HepG2 (cell line): Measurements from ENCODE around the gene ITGB5. TPM values are rescaled to one million over a fixed set of nuclear protein-coding genes. Genes with fewer than 3 reads are reported as not detected.

ENCODE experiments used
- ATAC-seq: fragments of 200-7000 bp; cut with Tn5 transposase; 3 replicates; pipeline ENCODE4 v1.9.1; 2020; ENCODE audit warnings: mild to moderate bottlenecking, moderate library complexity
- BruUV-seq: library from RNA; stranded (reverse); fragments of 400-500 nt; replicated peaks from 2 replicates; lab custom pipeline; 2021; lab: Mats Ljungman, UMichigan
- CTCF ChIA-PET: fragments of 300-600 bp; formaldehyde crosslinking; extraction: SDS; loops from one replicate; lab custom pipeline; 2021; ENCODE audit warnings: low total read pairs, inconsistent platforms, low intra/inter-chr PET ratio; lab: Yijun Ruan, JAX
- POLR2A ChIA-PET: fragments of 350-600 bp; sonication (Branson Sonifier 250); formaldehyde crosslinking; loops from one replicate; lab custom pipeline; 2020; ENCODE audit warnings: antibody characterized with exemption, inconsistent platforms; lab: Yijun Ruan, JAX
- DNase-seq: peaks from one replicate; pipeline ENCODE4 v3.0.0-alpha.2; 2015; ENCODE audit warnings: low spot score
- FAIRE-seq: peaks from 3 replicates; lab custom pipeline; 2011; peaks lifted over from hg19 to GRCh38; lab: Jason Lieb, UNC
- H2AFZ ChIP-seq: one replicate; pipeline ENCODE4 v1.6.1; 2011; ENCODE audit warnings: low read length, inconsistent platforms
- H3K27ac ChIP-seq: fragments of 300-600 bp; 3 replicates; pipeline ENCODE4 v1.8.0; 2011; ENCODE audit warnings: mixed run types, mild to moderate bottlenecking, mixed read lengths, low read length, inconsistent platforms; ENCODE audit not compliant: insufficient read depth; ENCODE audit errors: extremely low read length
- H3K27me3 ChIP-seq, 2 experiments: fragments of 200-600 bp in 1 of 2; 2 replicates in 1 of 2; 3 replicates in 1 of 2; pipeline versions ENCODE4 v1.6.0 to v1.8.0; 2011; ENCODE audit warnings: low read length in 2 of 2, mild to moderate bottlenecking in 2 of 2, moderate library complexity in 2 of 2, inconsistent platforms in 1 of 2; ENCODE audit not compliant: insufficient read depth in 2 of 2, control insufficient read depth in 1 of 2
- H3K36me3 ChIP-seq, 2 experiments: fragments of 200-600 bp in 1 of 2; replicated peaks in 1 of 2; 2 replicates in 1 of 2; 3 replicates in 1 of 2; pipeline versions ENCODE4 v1.5.1 to v1.8.0; 2011; ENCODE audit warnings: low read length in 2 of 2, inconsistent platforms in 1 of 2; ENCODE audit not compliant: insufficient read depth in 2 of 2, control insufficient read depth in 1 of 2
- H3K4me1 ChIP-seq: 2 replicates; pipeline ENCODE4 v1.5.1; 2012; ENCODE audit warnings: low read length, inconsistent platforms; ENCODE audit not compliant: insufficient read depth
- H3K4me2 ChIP-seq: 2 replicates; pipeline ENCODE4 v1.6.0; 2011; ENCODE audit warnings: low read depth, low read length, inconsistent platforms
- H3K4me3 ChIP-seq, 3 experiments: fragments of 200-600 bp in 1 of 3; sonication (generic), shearing (Covaris generic) in 1 of 3; replicated peaks in 1 of 3; 2 replicates each; pipeline ENCODE4 v1.5.1; 2011 to 2016; ENCODE audit warnings: low read length in 3 of 3, inconsistent platforms in 2 of 3, low read depth in 2 of 3, mild to moderate bottlenecking in 2 of 3, control low read depth in 1 of 3, mixed read lengths in 1 of 3; ENCODE audit not compliant: insufficient read depth in 1 of 3
- H3K79me2 ChIP-seq: one replicate; pipeline ENCODE4 v1.6.1; 2011; ENCODE audit warnings: low read length, inconsistent platforms; ENCODE audit not compliant: insufficient read depth
- H3K9ac ChIP-seq: 2 replicates; pipeline ENCODE4 v1.6.0; 2011; ENCODE audit warnings: mild to moderate bottlenecking, low read depth, low read length, inconsistent platforms; ENCODE audit not compliant: insufficient read depth
- H3K9me3 ChIP-seq: 2 replicates; pipeline ENCODE4 v1.5.1; 2012; ENCODE audit warnings: mild to moderate bottlenecking, low read length
- H4K20me1 ChIP-seq: 2 replicates; pipeline ENCODE4 v1.6.0; 2011; ENCODE audit warnings: inconsistent platforms, mild to moderate bottlenecking, low read length, moderate library complexity; ENCODE audit not compliant: insufficient read depth
- HOXA7 ChIP-seq: sonication (generic); formaldehyde crosslinking; IDR thresholded peaks from 2 replicates; pipeline ENCODE4 v1.8.1; 2022; ENCODE audit warnings: mild to moderate bottlenecking, missing genetic modification reagents, moderate library complexity
- IKZF4 ChIP-seq: sonication (generic); formaldehyde crosslinking; IDR thresholded peaks from 2 replicates; pipeline ENCODE4 v1.5.1; 2020; ENCODE audit warnings: borderline replicate concordance, mild to moderate bottlenecking, low read depth, missing genetic modification reagents; ENCODE audit errors: not compliant biosample characterization
- JUNB ChIP-seq: sonication (generic); formaldehyde crosslinking; IDR thresholded peaks from 2 replicates; pipeline ENCODE4 v1.8.0; 2022; ENCODE audit warnings: missing genetic modification reagents, mild to moderate bottlenecking, borderline replicate concordance
- PCBP1 ChIP-seq: fragments of 200-400 bp; formaldehyde crosslinking; IDR thresholded peaks from 2 replicates; pipeline ENCODE4 v1.6.1; 2017; ENCODE audit warnings: mild to moderate bottlenecking, low read depth, low read length, borderline replicate concordance
- PTBP1 ChIP-seq: fragments of 200-400 bp; formaldehyde crosslinking; IDR thresholded peaks from 2 replicates; pipeline ENCODE4 v1.6.1; 2018; ENCODE audit warnings: low read length, low read depth; ENCODE audit not compliant: poor library complexity, severe bottlenecking
- SP4 ChIP-seq: sonication (generic); formaldehyde crosslinking; IDR thresholded peaks from 2 replicates; pipeline ENCODE4 v1.8.1; 2023; ENCODE audit warnings: mild to moderate bottlenecking, missing genetic modification reagents
- ZNF513 ChIP-seq: sonication (generic); formaldehyde crosslinking; conservative IDR thresholded peaks from 2 replicates; pipeline ENCODE4 v1.5.0; 2020; ENCODE audit warnings: missing genetic modification reagents
- ZNF737 ChIP-seq: sonication (generic); formaldehyde crosslinking; IDR thresholded peaks from 2 replicates; pipeline ENCODE4 v1.5.0; 2020; ENCODE audit warnings: missing genetic modification reagents, mild to moderate bottlenecking, borderline replicate concordance
- WGBS: methylation state at CpG from one replicate; pipeline ENCODE4 v1.1.6; 2017; ENCODE audit warnings: low lambda C conversion rate; 5-methylcytosine and 5-hydroxymethylcytosine counted together
- in situ Hi-C: cut with HindIII; loops from 2 replicates; pipeline ENCODE4 v1.10.0; 2017; ENCODE audit warnings: low pct_unique_long_range_greater_than_20kb; ENCODE audit not compliant: extremely low pct_ligation_motif_present
- intact Hi-C: fragments of 100-400 bp; cut with micrococcal nuclease; formaldehyde crosslinking; loops from one replicate; pipeline ENCODE4 v1.10.0; 2022; ENCODE audit not compliant: unreplicated experiment
- polyA plus RNA-seq, 8 experiments: library from polyadenylated mRNA; depleted of rRNA in 3 of 8; stranded (reverse) in 7 of 8; unstranded in 1 of 8; fragments of >200 nt; fragmentation: Illumina TruSeq in 4 of 8; extraction: Trizol in 4 of 8; gene quantifications; 2 replicates each; pipeline versions ENCODE4 v1.2.1 to v1.2.3, GENCODE V29; 2011 to 2016; ENCODE audit warnings: low read depth in 4 of 8, missing spikeins in 1 of 8, mixed read lengths in 1 of 8; ENCODE audit not compliant: insufficient read depth in 1 of 8
- total RNA-seq, 5 experiments: library from RNA; depleted of rRNA; stranded (reverse); fragments of >200 nt; fragmentation: Illumina TruSeq; extraction: Trizol; gene quantifications; 2 replicates each; pipeline ENCODE4 v1.2.3, GENCODE V29; 2016; ENCODE audit warnings: low read depth in 1 of 5
- TF ChIP-seq, protein P1 (sequence below): sonication (generic); formaldehyde crosslinking; IDR thresholded peaks from 2 replicates; pipeline ENCODE4 v1.4.0; 2020; ENCODE audit warnings: missing genetic modification reagents, borderline replicate concordance

ITGB5 gene
- total and polyA plus RNA-seq, 2 of the 13 experiments (the other 11 are each of a cell fraction or from before 2014, with no cell fraction given), result 74.1 to 343 TPM

DNA sequence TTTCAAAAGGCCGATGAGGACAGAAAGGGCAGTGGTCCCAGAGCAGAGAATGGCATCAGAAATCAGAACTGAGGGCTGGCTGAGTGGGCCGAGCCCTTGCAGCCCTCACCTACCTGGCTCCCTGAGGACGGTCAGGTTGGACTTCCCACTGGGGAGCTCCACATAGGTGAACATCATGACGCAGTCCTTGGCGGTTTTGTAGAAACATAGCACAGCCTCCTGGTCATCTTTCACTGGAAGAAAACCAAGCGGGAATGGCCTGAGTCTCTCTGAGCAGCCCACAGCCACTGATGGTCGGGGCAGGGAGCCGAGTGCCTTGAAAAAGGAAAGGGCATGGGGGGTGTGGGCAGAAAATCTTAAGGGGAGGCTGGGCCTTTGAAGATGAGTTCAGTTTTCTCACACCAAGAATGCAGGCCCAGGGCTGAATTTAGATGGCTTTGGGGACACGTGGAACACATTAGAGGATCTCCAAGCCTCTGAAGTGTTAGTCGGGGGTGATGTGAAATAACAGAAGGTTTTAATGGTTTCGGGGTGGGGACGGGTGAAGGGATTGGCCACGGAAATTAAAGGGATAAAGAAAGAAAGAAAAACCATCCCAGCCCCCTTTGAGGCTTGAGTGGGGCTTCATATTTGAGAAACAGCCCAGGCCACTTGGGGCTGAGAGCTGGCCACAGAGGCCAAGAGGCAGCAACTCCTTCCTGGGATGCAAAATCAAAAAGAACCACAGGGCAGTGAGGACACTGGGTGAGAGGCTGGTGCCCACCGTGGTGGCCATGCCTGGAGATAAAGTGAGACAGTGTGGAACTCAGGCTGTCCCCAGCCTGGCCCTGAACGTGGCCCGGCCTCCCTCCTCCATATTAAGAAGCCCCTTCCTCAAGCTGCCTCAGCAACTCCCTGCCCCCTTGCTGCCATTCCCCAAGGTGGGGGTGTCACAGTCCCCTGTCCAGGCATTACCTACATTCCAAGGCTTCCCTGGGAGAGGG is 120.8 kb downstream of the ITGB5 start:
- H3K9me3 ChIP-seq, result no peaks in the 10 kb centered on the region
- H3K4me2 ChIP-seq, result no peak overlapping the region
- in situ Hi-C loops, result loop anchor here (25.0 kb wide), 1 partner anchor 396 kb away; no protein-coding TSS in a partner anchor
- no TSS peak for BruUV-seq
- WGBS, result 97% methylated on average over 16 of the region's 16 CpGs
- H3K79me2 ChIP-seq, result no peaks in the 10 kb centered on the region
- DNase-seq (no peak), ATAC-seq (no peak), FAIRE-seq (no peak)
- intact Hi-C loops, result no loop called here
- peaks cover 14% of the 10 kb centered on the region for H3K4me1 ChIP-seq
- no peak for TF ChIP-seq ZNF513 (CRISPR knock-in tag)
- no peak overlapping the region for H2AFZ ChIP-seq
- H3K27me3 ChIP-seq, result no peaks in the 10 kb centered on the region
- no peak overlapping the region for H3K27ac ChIP-seq
- ChIA-PET POLR2A (no interaction called here), CTCF (no interaction called here)
- no peak overlapping the region for H3K4me3 ChIP-seq
- H4K20me1 ChIP-seq, result no peaks in the 10 kb centered on the region
- no peak overlapping the region for H3K9ac ChIP-seq
- H3K36me3 ChIP-seq, result peaks cover 49 to 75% of the 10 kb centered on the region in 2 experiments

DNA sequence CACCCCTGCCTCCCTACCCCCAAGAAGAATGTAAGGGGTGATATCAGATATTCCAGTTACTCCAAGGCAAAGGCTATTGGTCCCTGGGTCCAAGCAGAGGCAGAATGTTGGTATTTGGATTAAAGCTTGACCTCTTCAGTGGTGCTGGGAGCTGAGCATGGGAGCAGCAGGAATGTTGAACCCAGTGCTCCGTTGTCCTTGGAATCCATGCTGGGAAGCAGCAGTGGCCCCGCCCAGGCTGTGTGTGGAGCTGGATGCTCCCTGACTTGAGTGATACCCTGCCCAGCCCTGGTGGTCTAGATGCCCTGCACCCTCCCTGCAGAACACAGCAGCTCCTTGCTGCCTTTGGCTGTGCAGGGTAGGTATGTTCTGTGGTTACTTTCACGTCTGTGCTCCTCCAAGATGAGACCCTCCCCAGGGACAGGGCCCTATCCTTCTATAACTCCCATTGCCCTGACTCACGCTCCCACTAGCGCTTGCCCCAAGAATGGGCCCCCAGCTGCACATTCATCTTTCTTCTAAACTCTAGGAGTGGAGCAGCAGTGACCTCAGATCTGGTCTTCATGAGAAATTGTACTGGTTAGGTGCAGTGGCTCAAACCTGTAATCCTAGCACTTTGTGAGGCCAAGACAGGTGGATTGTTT is 121.8 kb downstream of the ITGB5 start:
- Histone ChIP-seq H3K9me3 (no peaks in the 10 kb centered on the region), H3K36me3 (peaks cover 45 to 69% of the 10 kb centered on the region in 2 experiments), H3K27me3 (no peaks in the 10 kb centered on the region), H2AFZ (no peak overlapping the region), H3K9ac (no peak overlapping the region), H3K4me1 (peaks cover 23% of the 10 kb centered on the region), H3K79me2 (no peaks in the 10 kb centered on the region), H3K4me2 (no peak overlapping the region), H3K27ac (no peak overlapping the region), H3K4me3 (no peak overlapping the region), H4K20me1 (no peaks in the 10 kb centered on the region)
- no peak for ATAC-seq
- WGBS, result 98% methylated on average over 3 of the region's 5 CpGs
- CTCF ChIA-PET, result no interaction called here
- intact Hi-C loops (no loop called here), in situ Hi-C loops (loop anchor here (25.0 kb wide), 1 partner anchor 397 kb away; no protein-coding TSS in a partner anchor)
- no peak for FAIRE-seq
- DNase-seq, result no peak
- POLR2A ChIA-PET, result no interaction called here
- BruUV-seq, result no TSS peak
- no peak for TF ChIP-seq JUNB (CRISPR knock-in tag)
- no peak for TF ChIP-seq HOXA7 (CRISPR knock-in tag)
- TF ChIP-seq, protein P1, sequence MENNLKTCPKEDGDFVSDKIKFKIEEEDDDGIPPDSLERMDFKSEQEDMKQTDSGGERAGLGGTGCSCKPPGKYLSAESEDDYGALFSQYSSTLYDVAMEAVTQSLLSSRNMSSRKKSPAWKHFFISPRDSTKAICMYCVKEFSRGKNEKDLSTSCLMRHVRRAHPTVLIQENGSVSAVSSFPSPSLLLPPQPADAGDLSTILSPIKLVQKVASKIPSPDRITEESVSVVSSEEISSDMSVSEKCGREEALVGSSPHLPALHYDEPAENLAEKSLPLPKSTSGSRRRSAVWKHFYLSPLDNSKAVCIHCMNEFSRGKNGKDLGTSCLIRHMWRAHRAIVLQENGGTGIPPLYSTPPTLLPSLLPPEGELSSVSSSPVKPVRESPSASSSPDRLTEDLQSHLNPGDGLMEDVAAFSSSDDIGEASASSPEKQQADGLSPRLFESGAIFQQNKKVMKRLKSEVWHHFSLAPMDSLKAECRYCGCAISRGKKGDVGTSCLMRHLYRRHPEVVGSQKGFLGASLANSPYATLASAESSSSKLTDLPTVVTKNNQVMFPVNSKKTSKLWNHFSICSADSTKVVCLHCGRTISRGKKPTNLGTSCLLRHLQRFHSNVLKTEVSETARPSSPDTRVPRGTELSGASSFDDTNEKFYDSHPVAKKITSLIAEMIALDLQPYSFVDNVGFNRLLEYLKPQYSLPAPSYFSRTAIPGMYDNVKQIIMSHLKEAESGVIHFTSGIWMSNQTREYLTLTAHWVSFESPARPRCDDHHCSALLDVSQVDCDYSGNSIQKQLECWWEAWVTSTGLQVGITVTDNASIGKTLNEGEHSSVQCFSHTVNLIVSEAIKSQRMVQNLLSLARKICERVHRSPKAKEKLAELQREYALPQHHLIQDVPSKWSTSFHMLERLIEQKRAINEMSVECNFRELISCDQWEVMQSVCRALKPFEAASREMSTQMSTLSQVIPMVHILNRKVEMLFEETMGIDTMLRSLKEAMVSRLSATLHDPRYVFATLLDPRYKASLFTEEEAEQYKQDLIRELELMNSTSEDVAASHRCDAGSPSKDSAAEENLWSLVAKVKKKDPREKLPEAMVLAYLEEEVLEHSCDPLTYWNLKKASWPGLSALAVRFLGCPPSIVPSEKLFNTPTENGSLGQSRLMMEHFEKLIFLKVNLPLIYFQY (CRISPR knock-in tag), result no peak
- no peak for TF ChIP-seq ZNF737 (CRISPR knock-in tag)
- TF ChIP-seq IKZF4, result no peak
- TF ChIP-seq PCBP1, result no peak
- no peak for TF ChIP-seq PTBP1
- TF ChIP-seq SP4 (CRISPR knock-in tag), result no peak
